NCI-H2196 treated with DMSO at 0.1 percent for 48 hours (cell line): Measurements from ENCODE around the gene LRIT1.

Experiments
- DNase-seq: peaks from one replicate; lab custom pipeline; 2025; ENCODE audit not compliant: unreplicated experiment; lab: John Stamatoyannopoulos, UW

LRIT1 gene

GRCh38 chr10:84214612-84215235, 26.6 kb downstream of the LRIT1 start:
- no peak for DNase-seq

- DNase-seq, result no peak
Measured at GRCh38 chr10:84214046-84214572, 27.2 kb downstream of the LRIT1 start.

- DNase-seq, result no peak
Measured at GRCh38 chr10:84213076-84213475, 28.3 kb downstream of the LRIT1 start.

- DNase-seq, result no peak
Measured at GRCh38 chr10:84212014-84212413, 29.3 kb downstream of the LRIT1 start.

- no peak for DNase-seq
Measured at GRCh38 chr10:84211566-84211965, 29.8 kb downstream of the LRIT1 start.

GRCh38 chr10:84208023-84208422, 33.3 kb downstream of the LRIT1 start:
- DNase-seq, result no peak

- DNase-seq, result no peak
Measured at GRCh38 chr10:84205853-84206525, 35.4 kb downstream of the LRIT1 start.

- DNase-seq, result no peak
Measured at GRCh38 chr10:84205049-84205852, 36.1 kb downstream of the LRIT1 start.

GRCh38 chr10:84204610-84205009, 36.7 kb downstream of the LRIT1 start:
- no peak for DNase-seq

- no peak for DNase-seq
Measured at GRCh38 chr10:84204122-84204521, 37.2 kb downstream of the LRIT1 start.

GRCh38 chr10:84202349-84202748, 39.0 kb downstream of the LRIT1 start:
- no peak for DNase-seq

GRCh38 chr10:84201682-84202081, 39.7 kb downstream of the LRIT1 start:
- DNase-seq, result no peak

- no peak for DNase-seq
Measured at GRCh38 chr10:84201244-84201606, 40.1 kb downstream of the LRIT1 start.

- DNase-seq, result no peak
Measured at GRCh38 chr10:84200537-84201243, 40.7 kb downstream of the LRIT1 start.

- no peak for DNase-seq
Measured at GRCh38 chr10:84198206-84198915, 43.0 kb downstream of the LRIT1 start.

- no peak for DNase-seq
Measured at GRCh38 chr10:84197643-84198042, 43.7 kb downstream of the LRIT1 start.

GRCh38 chr10:84196941-84197340, 44.4 kb downstream of the LRIT1 start:
- DNase-seq, result no peak

GRCh38 chr10:84196083-84196482, 45.3 kb downstream of the LRIT1 start:
- peak; percentile 53 for DNase-seq

GRCh38 chr10:84195044-84195830, 46.1 kb downstream of the LRIT1 start:
- no peak for DNase-seq
